Activated T-helper 17 cell treated with anti-CD3 and anti-CD28 coated beads, Interleukin-2, amount 50 U/mL, for 72 hours (primary cell): ENCODE results near the gene DENND6B. TPM values are rescaled to one million over a fixed set of nuclear protein-coding genes. Genes with fewer than 3 reads are reported as not detected.

ENCODE experiments used
- ATAC-seq: fragments of 150-1000 bp; cut with Tn5 transposase; replicated peaks from 2 replicates; pipeline ENCODE4 v1.10.0; 2021; ENCODE audit warnings: mild to moderate bottlenecking, moderate library complexity
- H3K27ac Mint-ChIP-seq: one replicate; pipeline ENCODE4 v1.8.0; 2022; ENCODE audit warnings: mixed read lengths
- H3K27me3 Mint-ChIP-seq: one replicate; pipeline ENCODE4 v1.8.0; 2022; ENCODE audit warnings: mixed read lengths
- H3K36me3 Mint-ChIP-seq: one replicate; pipeline ENCODE4 v1.8.0; 2022; ENCODE audit warnings: low read depth, mild to moderate bottlenecking, mixed read lengths
- H3K4me1 Mint-ChIP-seq: one replicate; pipeline ENCODE4 v1.8.0; 2022; ENCODE audit warnings: mixed read lengths
- H3K4me3 Mint-ChIP-seq: one replicate; pipeline ENCODE4 v1.8.0; 2022; ENCODE audit warnings: mild to moderate bottlenecking, mixed read lengths
- H3K9me3 Mint-ChIP-seq: one replicate; pipeline ENCODE4 v1.8.0; 2022; ENCODE audit warnings: mixed read lengths
- total RNA-seq, 2 donors: library from RNA; stranded (reverse); gene quantifications; one replicate each; pipeline ENCODE4 v1.2.3, GENCODE V29; 2022

The DENND6B gene
- total RNA-seq, 2 donors from 2014 or later: 3.2 to 6.5 TPM

DNA sequence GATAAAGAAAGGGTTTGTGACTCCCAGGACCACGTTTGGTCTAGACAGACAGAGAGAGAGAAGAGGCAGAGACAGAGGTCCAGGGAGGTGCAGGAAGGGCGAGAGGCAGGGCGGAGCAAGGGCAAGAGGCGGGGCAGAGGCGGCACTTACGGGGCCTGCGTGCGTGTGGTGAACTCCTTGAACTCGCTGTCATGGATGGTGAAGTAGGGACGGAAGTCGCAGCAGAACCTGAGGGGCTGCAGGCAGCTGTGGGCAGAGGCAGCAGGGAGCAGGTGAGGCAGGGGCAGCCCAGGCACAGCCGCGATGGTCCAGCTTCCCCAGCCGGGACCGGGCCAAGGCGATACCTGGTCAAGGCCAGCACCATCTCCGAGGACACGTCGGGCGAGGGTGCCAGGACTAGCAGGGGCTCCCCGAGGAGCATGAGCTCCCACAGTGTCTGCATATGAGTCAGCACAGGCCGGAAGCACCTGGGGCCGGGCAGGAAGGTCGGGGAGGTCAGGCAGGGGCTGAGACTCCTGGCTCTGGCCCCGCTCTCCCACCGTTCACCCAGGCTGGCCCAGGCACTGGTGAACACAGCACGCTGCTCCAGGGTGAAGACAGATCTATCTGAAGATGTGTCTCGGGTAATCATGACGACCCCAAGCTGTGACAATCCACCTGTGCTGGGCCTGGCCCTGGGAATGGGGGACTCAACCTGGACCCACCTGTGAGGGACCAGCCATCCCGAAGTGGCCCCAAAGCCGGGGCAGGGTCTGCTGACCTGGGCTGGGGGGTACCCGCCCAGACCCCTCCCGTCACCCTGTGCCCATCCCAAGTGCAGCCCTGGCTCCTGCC lies 12.1 kb downstream of the DENND6B start:
- Mint-ChIP-seq H3K36me3 (no peaks in the 10 kb centered on the region), H3K27ac (peak overlapping the region; percentile 91), H3K27me3 (no peaks in the 10 kb centered on the region), H3K4me3 (peak overlapping the region; percentile 83), H3K4me1 (peaks cover 10% of the 10 kb centered on the region), H3K9me3 (no peaks in the 10 kb centered on the region)
- ATAC-seq: peak; percentile 97

DNA sequence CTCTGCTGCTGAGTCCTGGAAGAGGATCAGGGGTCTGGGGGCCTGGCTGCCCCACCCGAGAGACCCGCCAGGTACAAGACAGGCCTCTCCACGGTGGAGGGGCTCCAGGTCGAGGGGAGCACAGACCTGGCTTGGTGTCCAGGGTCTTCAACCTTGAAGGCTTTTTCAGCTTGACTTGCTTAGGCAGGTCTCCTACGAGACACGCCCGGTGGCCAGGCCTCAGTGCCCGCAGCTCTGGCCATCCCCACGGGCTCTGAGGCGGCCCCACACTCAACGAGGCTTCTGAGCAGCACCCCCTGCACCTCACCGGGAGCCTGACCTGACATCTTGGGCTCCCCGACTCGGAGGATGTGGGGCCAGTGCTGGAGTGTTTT lies 12.7 kb downstream of the DENND6B start:
- peak overlapping the region; percentile 83 for H3K4me3 Mint-ChIP-seq
- H3K36me3 Mint-ChIP-seq: no peaks in the 10 kb centered on the region
- H3K27me3 Mint-ChIP-seq: no peaks in the 10 kb centered on the region
- H3K9me3 Mint-ChIP-seq: no peaks in the 10 kb centered on the region
- H3K4me1 Mint-ChIP-seq: peaks cover 10% of the 10 kb centered on the region
- peak overlapping the region; percentile 91 for H3K27ac Mint-ChIP-seq
- ATAC-seq: peak; percentile 23

DNA sequence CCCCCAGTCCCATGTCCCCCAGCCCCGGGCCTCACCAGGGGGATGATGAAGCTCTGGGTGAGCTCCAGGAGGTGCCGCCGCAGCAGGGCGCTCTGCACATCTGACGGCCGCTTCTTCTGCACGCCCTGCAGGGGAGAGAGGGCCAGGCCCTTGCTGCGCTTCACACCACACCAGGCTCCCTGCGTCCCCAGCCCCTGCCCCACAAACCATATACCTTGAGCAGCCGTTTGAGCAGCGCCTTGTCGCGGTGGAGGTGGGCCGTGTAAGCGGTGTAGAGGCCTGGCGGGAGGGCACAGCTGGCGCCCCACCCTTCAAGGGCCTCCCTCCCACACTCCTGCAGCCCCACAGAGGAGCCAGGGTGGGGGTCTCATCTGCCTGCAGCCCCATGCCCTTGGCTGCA lies 13.2 kb downstream of the DENND6B start:
- Mint-ChIP-seq H3K27ac (peak overlapping the region; percentile 91), H3K27me3 (no peaks in the 10 kb centered on the region), H3K9me3 (no peaks in the 10 kb centered on the region), H3K36me3 (no peaks in the 10 kb centered on the region), H3K4me1 (peaks cover 10% of the 10 kb centered on the region), H3K4me3 (peak overlapping the region; percentile 83)
- no peak for ATAC-seq

DNA sequence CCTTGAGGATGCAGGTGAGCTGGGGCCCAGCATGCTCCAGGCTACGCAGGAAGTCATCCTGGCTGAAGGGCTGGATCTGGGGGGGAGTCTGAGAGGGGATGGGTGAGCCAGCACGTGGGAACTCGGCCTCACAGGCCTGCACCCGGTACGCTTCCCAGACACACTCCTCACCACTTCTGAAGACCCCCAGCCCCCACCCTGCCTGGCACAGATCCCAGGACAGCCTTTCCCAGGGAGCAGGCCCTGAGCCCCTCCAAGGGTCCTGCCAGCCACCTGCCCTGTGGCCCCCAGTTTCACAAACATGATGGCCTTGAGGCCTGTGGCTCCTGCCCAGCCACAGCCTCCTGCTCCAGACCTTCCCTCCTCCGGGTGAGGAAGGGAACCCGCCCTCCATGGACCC lies 13.8 kb downstream of the DENND6B start:
- ATAC-seq: no peak
- no peaks in the 10 kb centered on the region for H3K9me3 Mint-ChIP-seq

DNA sequence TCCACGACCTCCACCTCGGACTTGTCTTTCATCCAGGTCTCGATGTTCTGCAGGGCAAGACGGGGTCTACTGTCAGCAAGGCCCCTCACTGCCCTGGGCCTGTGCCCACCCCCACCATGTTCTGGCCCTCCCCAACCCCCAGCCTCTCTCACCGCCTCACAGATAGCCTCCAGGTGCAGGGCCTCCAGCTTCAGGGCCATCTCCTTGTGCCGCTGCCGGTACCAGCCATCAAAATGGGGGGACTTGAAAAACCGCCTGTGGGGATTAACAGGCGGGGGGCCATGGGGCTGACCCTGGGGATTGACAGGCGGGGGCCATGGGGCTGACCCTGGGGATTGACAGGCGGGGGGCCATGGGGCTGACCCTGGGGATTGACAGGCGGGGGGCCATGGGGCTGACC lies 14.4 kb downstream of the DENND6B start:
- H3K36me3 Mint-ChIP-seq: no peaks in the 10 kb centered on the region
- no peak overlapping the region for H3K27ac Mint-ChIP-seq
- peaks cover 10% of the 10 kb centered on the region for H3K4me1 Mint-ChIP-seq
- H3K27me3 Mint-ChIP-seq: no peaks in the 10 kb centered on the region
- no peak for ATAC-seq
- H3K4me3 Mint-ChIP-seq: no peak overlapping the region
- no peaks in the 10 kb centered on the region for H3K9me3 Mint-ChIP-seq

More for the DNA sequence above, 13.8 kb downstream of the DENND6B start:
- H3K27ac Mint-ChIP-seq: no peak overlapping the region
- peaks cover 10% of the 10 kb centered on the region for H3K4me1 Mint-ChIP-seq
- H3K36me3 Mint-ChIP-seq: no peaks in the 10 kb centered on the region
- no peaks in the 10 kb centered on the region for H3K27me3 Mint-ChIP-seq
- H3K4me3 Mint-ChIP-seq: no peak overlapping the region

DNA sequence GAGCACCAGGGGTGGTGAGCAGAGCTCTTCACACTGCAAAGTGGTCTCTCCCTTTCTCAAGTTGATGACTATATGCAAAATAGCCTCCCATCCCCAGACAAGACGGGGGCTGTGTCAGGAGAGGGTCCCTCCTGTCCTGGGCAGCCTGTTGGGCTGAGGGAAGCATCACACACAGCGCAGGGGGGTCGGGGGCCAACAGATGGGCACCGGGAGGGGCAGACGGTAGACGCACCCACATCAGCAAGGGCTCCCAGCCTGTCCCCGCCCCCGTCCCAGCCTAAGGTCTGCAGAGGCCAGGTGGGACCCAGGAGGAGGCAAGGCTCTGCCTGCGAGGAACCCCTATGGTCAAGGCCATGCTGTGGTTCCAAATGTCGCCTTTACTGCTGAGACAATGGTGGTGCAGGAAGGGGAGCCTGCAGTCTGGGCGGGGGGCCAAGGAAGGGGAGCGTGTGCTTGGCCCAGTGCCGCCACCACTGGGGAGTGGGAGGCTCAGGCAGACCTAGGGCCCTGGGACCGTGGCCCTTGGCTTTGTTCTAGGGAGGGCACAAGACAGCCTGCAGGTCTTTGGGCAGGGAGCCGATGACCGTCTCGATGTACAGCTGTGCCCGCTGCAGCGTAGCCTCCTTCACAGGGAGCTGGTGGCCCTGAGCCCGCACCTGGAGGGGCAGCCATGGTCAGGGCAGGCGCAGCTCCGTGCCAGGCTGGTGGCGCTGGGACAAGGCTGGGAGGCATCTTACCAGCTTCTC lies 15.0 kb downstream of the DENND6B start:
- H3K9me3 Mint-ChIP-seq: no peaks in the 10 kb centered on the region
- no peak overlapping the region for H3K27ac Mint-ChIP-seq
- no peaks in the 10 kb centered on the region for H3K27me3 Mint-ChIP-seq
- no peak overlapping the region for H3K4me3 Mint-ChIP-seq
- peaks cover 10% of the 10 kb centered on the region for H3K4me1 Mint-ChIP-seq
- ATAC-seq: no peak
- H3K36me3 Mint-ChIP-seq: no peaks in the 10 kb centered on the region

DNA sequence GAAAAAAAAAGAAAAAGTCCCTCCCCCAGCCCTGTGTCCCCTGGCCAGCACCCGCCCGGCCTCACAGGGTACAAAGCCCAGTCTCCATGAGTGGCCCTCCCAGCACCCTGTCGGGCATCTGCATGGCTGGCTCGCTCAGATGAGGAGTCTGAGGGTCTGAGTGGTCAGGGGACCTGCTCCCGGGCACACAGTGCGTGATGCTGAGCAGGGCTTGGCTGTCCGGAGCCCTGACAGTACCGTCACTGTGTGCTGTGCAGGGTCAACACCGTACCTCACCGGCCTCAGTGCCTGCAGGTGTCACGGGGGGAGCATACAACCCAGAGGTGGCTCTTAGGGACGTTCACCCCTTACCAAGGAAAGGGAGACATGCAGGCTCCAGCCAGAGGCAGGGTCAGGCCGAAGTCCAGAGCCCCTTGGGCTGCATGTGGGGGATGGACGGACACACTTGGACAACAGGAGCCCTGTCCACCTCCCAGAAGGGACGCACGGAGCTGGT lies 15.8 kb downstream of the DENND6B start:
- no peak overlapping the region for H3K27ac Mint-ChIP-seq
- no peak overlapping the region for H3K4me3 Mint-ChIP-seq
- ATAC-seq: no peak
- no peaks in the 10 kb centered on the region for H3K36me3 Mint-ChIP-seq
- H3K27me3 Mint-ChIP-seq: peaks cover 3% of the 10 kb centered on the region
- H3K9me3 Mint-ChIP-seq: no peaks in the 10 kb centered on the region
- peaks cover 13% of the 10 kb centered on the region for H3K4me1 Mint-ChIP-seq

GRCh38 chr22:50310031-50310722 lies 16.6 kb downstream of the DENND6B start:
- Mint-ChIP-seq H3K36me3 (no peaks in the 10 kb centered on the region), H3K9me3 (no peaks in the 10 kb centered on the region), H3K27ac (no peak overlapping the region), H3K4me3 (no peak overlapping the region), H3K4me1 (peaks cover 12% of the 10 kb centered on the region), H3K27me3 (peaks cover 6% of the 10 kb centered on the region)
- ATAC-seq: no peak

DNA sequence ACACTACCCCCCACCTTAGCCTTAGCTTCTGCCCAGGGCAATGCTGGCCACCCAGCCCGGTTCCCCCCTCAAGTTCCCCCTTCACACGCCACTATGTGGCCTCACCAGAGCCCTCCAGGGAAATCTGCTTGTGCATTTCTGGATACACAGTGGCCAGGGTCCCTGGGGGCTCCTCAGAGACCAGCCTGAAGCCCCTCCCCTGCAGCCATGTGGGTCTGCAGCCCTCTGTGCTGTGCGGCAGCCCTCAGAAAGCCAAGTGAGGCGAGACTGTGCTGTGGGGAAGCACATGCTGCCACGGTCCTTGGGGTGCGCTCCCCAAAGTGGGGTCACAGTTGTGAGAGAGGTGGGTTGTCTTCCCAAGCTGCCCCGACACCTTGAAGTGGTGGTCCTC lies 17.2 kb downstream of the DENND6B start:
- Mint-ChIP-seq H3K4me1 (peaks cover 10% of the 10 kb centered on the region), H3K27ac (no peak overlapping the region)

GRCh38 chr22:50308986-50309600 lies 17.7 kb downstream of the DENND6B start:
- no peak for ATAC-seq
- peaks cover 6% of the 10 kb centered on the region for H3K27me3 Mint-ChIP-seq
- peak overlapping the region; percentile 42 for H3K27ac Mint-ChIP-seq
- H3K4me1 Mint-ChIP-seq: peaks cover 5% of the 10 kb centered on the region
- H3K9me3 Mint-ChIP-seq: no peaks in the 10 kb centered on the region
- H3K4me3 Mint-ChIP-seq: peak overlapping the region; percentile 21
- no peaks in the 10 kb centered on the region for H3K36me3 Mint-ChIP-seq

More for the DNA sequence above, 17.2 kb downstream of the DENND6B start:
- peaks cover 6% of the 10 kb centered on the region for H3K27me3 Mint-ChIP-seq
- no peaks in the 10 kb centered on the region for H3K36me3 Mint-ChIP-seq
- H3K9me3 Mint-ChIP-seq: no peaks in the 10 kb centered on the region
- no peak for ATAC-seq
- H3K4me3 Mint-ChIP-seq: no peak overlapping the region

DNA sequence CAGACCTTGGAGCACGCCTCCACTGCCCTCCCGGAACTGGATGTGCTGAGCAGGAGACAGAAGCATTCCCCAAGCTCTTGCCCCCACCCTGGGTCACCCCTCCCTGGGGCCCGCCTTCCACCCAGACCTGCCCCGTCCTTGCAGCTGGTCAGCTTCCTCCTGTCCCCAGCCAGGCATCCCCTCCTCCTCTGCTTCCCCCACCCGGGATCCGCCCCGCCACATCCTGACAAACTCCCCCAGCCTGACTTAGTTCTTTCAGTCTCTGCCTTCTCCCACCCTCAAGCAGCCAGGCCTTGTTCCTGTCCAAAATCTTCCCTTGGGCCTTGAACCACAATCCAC lies 18.2 kb downstream of the DENND6B start:
- Mint-ChIP-seq H3K27me3 (peaks cover 6% of the 10 kb centered on the region), H3K4me3 (peak overlapping the region; percentile 21), H3K36me3 (no peaks in the 10 kb centered on the region), H3K9me3 (no peaks in the 10 kb centered on the region), H3K4me1 (peaks cover 5% of the 10 kb centered on the region), H3K27ac (peak overlapping the region; percentile 42)
- ATAC-seq: no peak

- no peak overlapping the region for H3K4me3 Mint-ChIP-seq
Observed at GRCh38 chr22:50307890-50308596, 18.8 kb downstream of the DENND6B start.

DNA sequence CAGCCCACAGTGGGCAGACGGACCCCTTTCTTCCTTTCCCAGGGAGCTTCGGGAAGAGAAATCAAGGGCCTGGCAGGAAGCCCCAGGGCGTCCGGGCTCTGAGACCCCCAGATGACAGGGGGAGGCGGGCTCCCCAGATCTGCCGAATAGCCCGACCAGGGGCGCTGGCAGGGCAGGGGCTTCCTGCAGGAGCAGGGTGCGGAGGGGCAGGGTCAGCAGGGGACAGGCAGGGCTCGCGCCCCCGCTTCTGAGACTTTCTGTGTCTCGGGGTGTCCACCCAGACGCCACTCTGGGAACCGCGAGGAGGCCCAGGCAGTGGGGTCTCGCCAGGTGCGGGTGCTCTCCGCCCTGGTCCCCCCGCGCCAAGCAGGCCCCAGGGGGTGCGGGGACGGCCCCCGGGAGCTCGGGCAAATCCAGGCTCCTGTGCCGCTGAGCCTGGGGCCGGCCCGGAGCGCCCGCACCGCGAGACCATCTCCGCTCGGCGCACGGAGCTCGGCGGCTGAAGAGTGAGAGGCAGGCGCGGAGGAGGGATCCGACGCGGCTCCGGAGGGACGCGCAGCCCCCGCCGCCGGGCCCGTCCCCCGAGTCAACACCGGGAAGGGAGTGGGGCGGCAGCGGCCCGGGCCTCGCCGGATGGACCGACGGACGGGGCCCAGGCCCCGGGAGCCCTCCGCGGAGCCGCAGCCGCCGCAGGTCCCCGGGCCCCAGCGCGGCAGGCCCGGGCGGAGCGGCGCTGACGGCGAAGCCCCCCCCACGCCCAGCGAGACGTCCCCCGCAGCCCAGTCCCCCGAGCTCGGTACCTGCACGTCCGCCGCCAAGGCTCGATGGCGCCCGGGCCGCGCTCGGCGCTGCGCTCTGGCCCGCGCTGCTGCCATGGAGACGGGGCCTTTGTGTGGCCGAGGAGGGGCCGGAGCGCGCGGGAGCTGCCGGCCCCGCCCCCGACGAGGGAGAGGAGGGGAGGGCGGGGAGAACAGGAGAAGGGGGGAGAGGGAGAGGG lies 19.8 kb downstream of the DENND6B start, which contains the start of gene PLXNB2:
Gene PLXNB2, minus strand, starts transcription at position 894 of the 997 bp plus-strand sequence. CDS start 17,062 bp downstream, outside the sequence.
- Mint-ChIP-seq H3K9me3 (no peaks in the 10 kb centered on the region), H3K36me3 (no peaks in the 10 kb centered on the region), H3K27ac (no peak within 1 kb of the TSS), H3K4me1 (peaks cover 5% of the 10 kb centered on the region), H3K27me3 (peaks cover 6% of the 10 kb centered on the region), H3K4me3 (peak within 1 kb of the TSS; percentile 75)
- ATAC-seq: peak; percentile 68

More at GRCh38 chr22:50307890-50308596, 18.8 kb downstream of the DENND6B start:
- ATAC-seq: no peak
- Mint-ChIP-seq H3K36me3 (no peaks in the 10 kb centered on the region), H3K9me3 (no peaks in the 10 kb centered on the region), H3K27me3 (peaks cover 6% of the 10 kb centered on the region), H3K4me1 (peaks cover 5% of the 10 kb centered on the region), H3K27ac (no peak overlapping the region)
